ENCODE measurements around the gene CTDSP1. TPM values are rescaled to one million over a fixed set of nuclear protein-coding genes. Genes with fewer than 3 reads are reported as not detected.

The CTDSP1 gene
- total RNA-seq, 2 donors from 2014 or later: 67.2 to 98.9 TPM

DNA sequence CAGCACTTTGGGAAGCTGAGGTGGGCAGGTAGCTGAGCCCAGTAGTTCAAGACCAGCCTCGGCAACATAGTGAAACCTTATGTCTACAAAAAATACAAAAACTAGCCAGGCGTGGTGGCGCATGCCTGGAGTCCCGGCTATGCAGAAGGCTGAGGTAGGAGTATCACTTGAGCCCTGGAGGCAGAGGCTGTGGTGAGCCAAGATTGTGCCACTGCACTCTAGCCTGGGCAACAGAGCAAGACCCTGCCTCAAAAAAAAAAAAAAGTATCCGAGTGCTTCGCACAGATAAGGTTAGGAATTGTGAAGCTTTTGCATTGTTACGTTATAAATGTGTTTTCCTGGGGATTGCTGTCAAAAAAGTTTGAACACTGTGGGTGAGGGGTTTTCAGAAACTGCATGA, 4.1 kb downstream of the CTDSP1 start:
- WGBS, 2 donors: 74 to 84% methylated on average over 7 of the region's 7 CpGs
- H3K9me3 ChIP-seq: no peaks in the 10 kb centered on the region
- no peak overlapping the region for H3K4me3 ChIP-seq
- peaks cover 60% of the 10 kb centered on the region for H3K4me1 ChIP-seq
- H3K27ac ChIP-seq: no peak overlapping the region
- DNase-seq (no peak), ATAC-seq (no peak)
- intact Hi-C loops (cut with DNase I): no loop called here
- no peaks in the 10 kb centered on the region for H3K27me3 ChIP-seq
- H3K36me3 ChIP-seq (replicated peaks in 1 of 2; ENCODE audit: insufficient read depth in 1 of 2, low read depth in 2 of 2): peaks cover 7 to 14% of the 10 kb centered on the region in 2 donors
- no peak for TF ChIP-seq CTCF (IDR thresholded peaks at IDR 0.05)
- no peak for TF ChIP-seq POLR2A (IDR thresholded peaks at IDR 0.05)

- Histone ChIP-seq H3K27ac (peak overlapping the region in 3 of 4 donors; percentile 83 to 87 (median 83)), H3K27me3 (no peaks in the 10 kb centered on the region), H3K4me1 (peaks cover 54% of the 10 kb centered on the region), H3K4me3 (no peak overlapping the region), H3K9me3 (no peaks in the 10 kb centered on the region), H3K36me3 (replicated peaks in 1 of 2; ENCODE audit: insufficient read depth in 1 of 2, low read depth in 2 of 2) (peaks cover 7 to 14% of the 10 kb centered on the region in 2 donors)
- intact Hi-C loops (cut with DNase I): no loop called here
- 74 to 76% methylated on average over 15 to 16 of the region's 16 CpGs for WGBS, 2 donors
- no peak for DNase-seq
- no peak for TF ChIP-seq CTCF (IDR thresholded peaks at IDR 0.05)
- TF ChIP-seq POLR2A (IDR thresholded peaks at IDR 0.05): no peak
- no peak for ATAC-seq
Measured at GRCh38 chr2:218404351-218405085, 4.8 kb downstream of the CTDSP1 start.

DNA sequence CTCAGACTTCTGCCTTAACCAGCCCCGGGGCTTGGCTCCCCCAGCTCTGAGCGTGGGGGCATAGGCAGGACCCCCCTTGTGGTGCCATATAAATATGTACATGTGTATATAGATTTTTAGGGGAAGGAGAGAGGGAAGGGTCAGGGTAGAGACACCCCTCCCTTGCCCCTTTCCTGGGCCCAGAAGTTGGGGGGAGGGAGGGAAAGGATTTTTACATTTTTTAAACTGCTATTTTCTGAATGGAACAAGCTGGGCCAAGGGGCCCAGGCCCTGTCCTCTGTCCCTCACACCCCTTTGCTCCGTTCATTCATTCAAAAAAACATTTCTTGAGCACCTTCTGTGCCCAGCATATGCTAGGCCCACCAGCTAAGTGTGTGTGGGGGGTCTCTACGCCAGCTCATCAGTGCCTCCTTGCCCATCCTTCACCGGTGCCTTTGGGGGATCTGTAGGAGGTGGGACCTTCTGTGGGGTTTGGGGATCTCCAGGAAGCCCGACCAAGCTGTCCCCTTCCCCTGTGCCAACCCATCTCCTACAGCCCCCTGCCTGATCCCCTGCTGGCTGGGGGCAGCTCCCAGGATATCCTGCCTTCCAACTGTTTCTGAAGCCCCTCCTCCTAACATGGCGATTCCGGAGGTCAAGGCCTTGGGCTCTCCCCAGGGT, 5.5 kb downstream of the CTDSP1 start:
- H3K27ac ChIP-seq: peak overlapping the region; percentile 59 to 87 (median 83)
- H3K36me3 ChIP-seq (replicated peaks in 1 of 2; ENCODE audit: insufficient read depth in 1 of 2, low read depth in 2 of 2): peaks cover 7 to 14% of the 10 kb centered on the region in 2 donors
- DNase-seq: no peak
- WGBS, 2 donors: 52 to 61% methylated on average over 8 of the region's 8 CpGs
- H3K4me3 ChIP-seq: no peak overlapping the region
- H3K9me3 ChIP-seq: no peaks in the 10 kb centered on the region
- TF ChIP-seq POLR2A (IDR thresholded peaks at IDR 0.05): no peak
- no peak for TF ChIP-seq CTCF (IDR thresholded peaks at IDR 0.05)
- intact Hi-C loops (cut with DNase I): no loop called here
- H3K4me1 ChIP-seq: peaks cover 54% of the 10 kb centered on the region
- H3K27me3 ChIP-seq: no peaks in the 10 kb centered on the region
- ATAC-seq: no peak

DNA sequence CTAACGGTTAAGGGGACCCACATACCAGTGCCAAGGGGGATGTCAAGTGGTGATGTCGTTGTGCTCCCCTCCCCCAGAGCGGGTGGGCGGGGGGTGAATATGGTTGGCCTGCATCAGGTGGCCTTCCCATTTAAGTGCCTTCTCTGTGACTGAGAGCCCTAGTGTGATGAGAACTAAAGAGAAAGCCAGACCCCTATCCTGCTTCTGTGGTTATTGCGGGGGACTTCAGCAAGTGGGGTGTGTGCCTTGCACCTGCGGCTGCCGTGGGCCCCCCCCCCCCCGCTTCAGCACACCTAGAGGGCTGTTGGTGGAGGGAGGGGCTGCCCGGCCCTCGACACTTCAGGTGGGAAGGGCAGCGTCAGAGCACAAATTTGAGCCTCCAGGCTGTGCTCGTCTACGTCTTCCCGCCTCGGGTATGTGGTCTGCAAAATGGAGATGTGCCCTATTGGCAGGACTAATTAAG, 6.1 kb downstream of the CTDSP1 start:
- TF ChIP-seq POLR2A (IDR thresholded peaks at IDR 0.05) (no peak), CTCF (IDR thresholded peaks at IDR 0.05) (no peak)
- H3K9me3 ChIP-seq: no peaks in the 10 kb centered on the region
- ATAC-seq (no peak), DNase-seq (peak in 2 of 4 donors; percentile 33 to 49)
- H3K27me3 ChIP-seq: no peaks in the 10 kb centered on the region
- peaks cover 54% of the 10 kb centered on the region for H3K4me1 ChIP-seq
- 0 to 2% methylated on average over 8 to 12 of the region's 15 CpGs for WGBS, 2 donors
- no peak overlapping the region for H3K4me3 ChIP-seq
- intact Hi-C loops (cut with DNase I): no loop called here
- peak overlapping the region; percentile 59 to 87 (median 83) for H3K27ac ChIP-seq
- H3K36me3 ChIP-seq (replicated peaks in 1 of 2; ENCODE audit: insufficient read depth in 1 of 2, low read depth in 2 of 2): peaks cover 7 to 14% of the 10 kb centered on the region in 2 donors

Data from body of pancreas (tissue), 4 donors.